ENCODE results near the gene AGR2.

GRCh38 chr7:16817536-16817935 lies 12.7 kb upstream of the AGR2 start:
- TF ChIP-seq CTCF (IDR thresholded peaks at IDR 0.05), result no peak
- no peak for TF ChIP-seq POLR2A (IDR thresholded peaks at IDR 0.05)
